Left lung (tissue), 10 donors: ENCODE results near the gene METTL24. TPM values are rescaled to one million over a fixed set of nuclear protein-coding genes. Genes with fewer than 3 reads are reported as not detected.
A peak's percentile ranks its signal among the peaks of the same experiment; 100 is the strongest.

ENCODE experiments used
- ATAC-seq: fragments of 200-7000 bp; cut with Tn5 transposase; one replicate; pipeline ENCODE4 v1.9.1; 2020; ENCODE audit warnings: moderate library complexity
- DNase-seq, 4 donors: peaks; one replicate each; pipeline ENCODE4 v3.0.0-alpha.2; 2013 to 2020
- H3K27ac ChIP-seq, 2 donors: fragments of 200-600 bp; sonication (generic) in 1 of 2; one replicate each; pipeline versions ENCODE4 v1.5.0 to v1.8.0; 2020 to 2021
- H3K27me3 ChIP-seq, 2 donors: fragments of 200-600 bp; sonication (generic) in 1 of 2; one replicate each; pipeline versions ENCODE4 v1.5.0 to v1.8.0; 2020 to 2021
- H3K36me3 ChIP-seq, 2 donors: fragments of 200-600 bp; sonication (generic) in 1 of 2; one replicate each; pipeline versions ENCODE4 v1.5.0 to v1.8.0; 2020 to 2021
- H3K4me1 ChIP-seq, 2 donors: fragments of 200-600 bp; one replicate each; pipeline ENCODE4 v1.8.0; 2021
- H3K4me3 ChIP-seq, 2 donors: fragments of 200-600 bp; sonication (generic) in 1 of 2; one replicate each; pipeline versions ENCODE4 v1.5.0 to v1.8.0; 2020 to 2021; ENCODE audit warnings: mild to moderate bottlenecking in 1 of 2
- H3K9me3 ChIP-seq, 2 donors: fragments of 200-600 bp; sonication (generic) in 1 of 2; one replicate each; pipeline versions ENCODE4 v1.5.0 to v1.8.0; 2020 to 2021
- intact Hi-C, 2 donors: fragments of 100-400 bp; cut with DNase I; formaldehyde crosslinking; loops; one replicate each; pipeline versions ENCODE4 v1.11.2 to v1.14.2; 2022
- polyA plus RNA-seq, 6 donors: library from polyadenylated mRNA; unstranded; fragments of 120-200 nt; gene quantifications; one replicate each; pipeline ENCODE4 v1.2.1, GENCODE V29; 2013; ENCODE audit not compliant: insufficient read length in 6 of 6
- total RNA-seq, 2 donors: library from RNA; stranded (reverse); fragmentation: NEBNext Ultra II Directional; extraction: Animal tissue kit (Norgen Biotek cat#: 25700); gene quantifications; one replicate each; pipeline ENCODE4 v1.2.1, GENCODE V29; 2021
- TF ChIP-seq, protein P1 (sequence below), 2 donors: fragments of 200-600 bp; sonication (generic) in 1 of 2; IDR thresholded peaks; one replicate each; pipeline versions ENCODE4 v1.5.0 to v1.8.0; 2021; ENCODE audit warnings: antibody characterized with exemption in 2 of 2
- donor health status: DM: no; HTN: yes; CAD: no.
- donor health status: DM: no; HTN: no; CAD: no.

METTL24 gene
- total and polyA plus RNA-seq, 8 donors = 2.3 to 5.1 (median 3.2) TPM

DNA sequence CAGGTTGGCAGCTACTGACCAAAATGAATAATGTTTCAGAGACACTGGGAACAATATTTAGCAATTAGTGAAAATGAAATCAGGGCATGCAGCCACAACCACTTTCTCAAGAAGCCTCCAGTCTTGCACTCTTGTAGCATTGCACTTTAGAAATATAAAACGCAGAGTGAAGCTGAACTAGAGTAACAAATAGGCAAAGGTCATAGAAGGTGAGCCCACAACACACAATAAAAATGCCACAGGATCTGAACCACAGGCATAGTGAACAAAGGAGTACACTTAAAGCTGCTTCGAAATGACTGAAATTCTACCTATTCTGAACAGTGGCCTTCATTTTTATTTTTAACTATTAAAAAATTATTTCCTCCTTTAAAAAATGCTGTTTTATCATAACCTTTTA lies 32.3 kb upstream of the METTL24 start:
- H3K4me1 ChIP-seq = no peaks in the 10 kb centered on the region
- H3K27me3 ChIP-seq = no peaks in the 10 kb centered on the region
- ATAC-seq = no peak
- H3K4me3 ChIP-seq = no peak overlapping the region
- no peaks in the 10 kb centered on the region for H3K9me3 ChIP-seq
- no peak for DNase-seq
- no peaks in the 10 kb centered on the region for H3K36me3 ChIP-seq
- intact Hi-C loops = loop anchor here in 1 of 2 donors (10.0 kb wide), 2 partner anchors 336 to 686 kb away; no protein-coding TSS in a partner anchor
- H3K27ac ChIP-seq = no peak overlapping the region
- TF ChIP-seq, protein P1, sequence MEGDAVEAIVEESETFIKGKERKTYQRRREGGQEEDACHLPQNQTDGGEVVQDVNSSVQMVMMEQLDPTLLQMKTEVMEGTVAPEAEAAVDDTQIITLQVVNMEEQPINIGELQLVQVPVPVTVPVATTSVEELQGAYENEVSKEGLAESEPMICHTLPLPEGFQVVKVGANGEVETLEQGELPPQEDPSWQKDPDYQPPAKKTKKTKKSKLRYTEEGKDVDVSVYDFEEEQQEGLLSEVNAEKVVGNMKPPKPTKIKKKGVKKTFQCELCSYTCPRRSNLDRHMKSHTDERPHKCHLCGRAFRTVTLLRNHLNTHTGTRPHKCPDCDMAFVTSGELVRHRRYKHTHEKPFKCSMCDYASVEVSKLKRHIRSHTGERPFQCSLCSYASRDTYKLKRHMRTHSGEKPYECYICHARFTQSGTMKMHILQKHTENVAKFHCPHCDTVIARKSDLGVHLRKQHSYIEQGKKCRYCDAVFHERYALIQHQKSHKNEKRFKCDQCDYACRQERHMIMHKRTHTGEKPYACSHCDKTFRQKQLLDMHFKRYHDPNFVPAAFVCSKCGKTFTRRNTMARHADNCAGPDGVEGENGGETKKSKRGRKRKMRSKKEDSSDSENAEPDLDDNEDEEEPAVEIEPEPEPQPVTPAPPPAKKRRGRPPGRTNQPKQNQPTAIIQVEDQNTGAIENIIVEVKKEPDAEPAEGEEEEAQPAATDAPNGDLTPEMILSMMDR (IDR thresholded peaks at IDR 0.05) = no peak

DNA sequence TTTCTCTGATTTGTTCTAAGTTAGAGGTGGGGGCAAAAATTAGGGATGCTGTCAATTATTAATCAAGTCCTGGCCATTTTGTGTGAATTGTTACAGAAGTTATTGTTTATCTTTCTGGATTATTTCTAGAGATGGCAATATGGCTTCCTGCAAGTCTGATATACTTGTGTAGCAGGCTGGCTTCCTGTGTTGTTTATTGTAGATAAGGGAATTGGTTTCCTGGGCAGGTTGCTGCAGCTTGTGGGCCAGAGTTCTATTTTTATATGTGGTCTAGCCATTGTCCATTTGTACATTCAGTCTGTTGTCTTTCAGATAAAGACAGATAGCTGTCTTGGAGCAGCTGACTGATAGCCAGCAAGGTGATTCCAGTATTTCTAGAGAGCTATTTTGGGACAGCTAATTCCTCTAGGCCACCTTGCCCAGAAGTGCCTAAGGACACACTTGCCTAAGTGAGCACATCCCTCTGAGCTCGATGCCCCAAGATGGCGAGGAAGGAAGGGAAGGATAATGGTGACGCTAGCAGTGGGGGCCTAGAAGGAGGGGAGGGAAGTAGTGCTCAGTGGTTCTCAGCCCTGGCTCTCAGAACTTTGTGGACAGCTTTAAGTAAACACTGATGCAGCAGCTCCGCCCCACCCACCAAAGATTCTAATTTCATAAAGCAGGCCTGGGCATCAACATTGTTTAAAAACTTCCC lies 31.7 kb upstream of the METTL24 start:
- no peaks in the 10 kb centered on the region for H3K9me3 ChIP-seq
- H3K4me1 ChIP-seq = no peaks in the 10 kb centered on the region
- H3K27me3 ChIP-seq = no peaks in the 10 kb centered on the region
- no peak overlapping the region for H3K27ac ChIP-seq
- intact Hi-C loops = loop anchor here in 1 of 2 donors (10.0 kb wide), 2 partner anchors 335 to 685 kb away; no protein-coding TSS in a partner anchor
- H3K36me3 ChIP-seq = no peaks in the 10 kb centered on the region
- ATAC-seq (no peak), DNase-seq (no peak)
- H3K4me3 ChIP-seq = no peak overlapping the region
- TF ChIP-seq, protein P1 (IDR thresholded peaks at IDR 0.05) = no peak

DNA sequence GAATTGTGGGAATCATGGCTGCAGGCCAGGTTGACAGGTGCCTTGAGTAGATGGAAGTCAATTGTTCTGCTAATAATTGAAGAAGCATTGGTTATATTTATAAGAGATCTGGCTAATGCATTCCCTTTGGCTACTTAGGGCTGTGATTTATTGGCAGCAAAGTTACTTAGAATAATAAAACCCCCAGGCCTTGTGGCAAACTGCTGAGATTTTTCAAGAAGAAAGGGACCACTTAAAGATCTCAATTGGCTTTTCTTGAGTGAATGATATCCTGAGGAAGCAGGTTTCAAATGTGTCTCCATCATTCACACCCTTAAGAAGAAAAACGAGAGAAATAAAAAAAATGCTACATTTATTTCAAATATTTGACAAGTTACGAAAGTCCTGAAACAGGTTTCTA lies 29.8 kb upstream of the METTL24 start:
- intact Hi-C loops = no loop called here
- DNase-seq (no peak), ATAC-seq (no peak)
- H3K9me3 ChIP-seq = no peaks in the 10 kb centered on the region
- no peak overlapping the region for H3K4me3 ChIP-seq
- no peaks in the 10 kb centered on the region for H3K27me3 ChIP-seq
- TF ChIP-seq, protein P1 (IDR thresholded peaks at IDR 0.05) = no peak
- no peak overlapping the region for H3K27ac ChIP-seq
- H3K4me1 ChIP-seq = no peaks in the 10 kb centered on the region
- no peaks in the 10 kb centered on the region for H3K36me3 ChIP-seq

DNA sequence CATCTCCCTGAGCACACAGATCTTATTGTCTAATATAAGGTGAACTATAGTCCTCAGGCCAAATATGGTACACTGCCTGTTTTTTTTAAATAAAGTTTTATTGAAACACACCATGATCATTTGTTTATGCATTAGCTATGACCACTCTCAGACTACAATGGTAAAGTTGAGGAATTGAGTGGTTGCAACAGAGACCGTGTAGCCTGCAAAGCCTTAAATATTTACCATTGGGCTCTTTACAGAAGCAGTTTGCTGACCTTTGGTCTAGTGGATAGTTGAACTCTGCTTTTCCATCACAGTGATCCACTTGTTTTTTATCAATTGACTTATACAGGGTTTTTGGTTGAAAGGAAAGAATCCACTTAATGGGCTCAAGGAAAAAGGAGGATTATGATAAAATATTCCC lies 27.3 kb upstream of the METTL24 start:
- TF ChIP-seq, protein P1 (IDR thresholded peaks at IDR 0.05) = no peak
- no peaks in the 10 kb centered on the region for H3K36me3 ChIP-seq
- no peak overlapping the region for H3K27ac ChIP-seq
- no peak overlapping the region for H3K4me3 ChIP-seq
- ATAC-seq (no peak), DNase-seq (no peak)
- intact Hi-C loops = no loop called here
- no peaks in the 10 kb centered on the region for H3K4me1 ChIP-seq
- no peaks in the 10 kb centered on the region for H3K9me3 ChIP-seq
- no peaks in the 10 kb centered on the region for H3K27me3 ChIP-seq

DNA sequence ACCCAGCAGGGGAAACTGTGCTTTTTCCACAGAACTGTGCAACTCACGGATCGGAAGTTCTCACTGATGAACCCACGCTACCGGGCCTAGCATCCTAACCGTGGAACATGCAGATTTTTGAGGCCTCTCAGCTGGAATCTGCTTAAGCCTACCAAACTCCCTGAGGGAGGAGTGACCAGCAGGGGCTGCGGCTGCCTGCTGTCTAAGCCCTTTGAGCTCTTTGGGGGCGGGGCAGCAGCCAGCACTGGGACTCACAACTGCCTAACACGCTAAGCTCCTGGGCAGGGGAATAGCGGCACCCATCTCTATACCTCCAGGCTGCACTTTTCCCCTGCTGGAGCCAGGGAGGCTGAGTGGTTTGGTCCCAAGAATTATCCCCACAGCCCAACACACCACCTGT lies 20.4 kb upstream of the METTL24 start:
- Histone ChIP-seq H3K4me3 (no peak overlapping the region), H3K27ac (no peak overlapping the region), H3K4me1 (no peaks in the 10 kb centered on the region), H3K9me3 (no peaks in the 10 kb centered on the region), H3K36me3 (no peaks in the 10 kb centered on the region), H3K27me3 (no peaks in the 10 kb centered on the region)
- intact Hi-C loops = no loop called here
- ATAC-seq (no peak), DNase-seq (peak in 1 of 4 donors; percentile 53)
- TF ChIP-seq, protein P1 (IDR thresholded peaks at IDR 0.05) = no peak
